ENCODE data around the gene CCNG1. TPM values are rescaled to one million over a fixed set of nuclear protein-coding genes. Genes with fewer than 3 reads are reported as not detected.
"Not testable (repeated sequence)": the region's sequence is repeated elsewhere in the genome, so short reads cannot be mapped to it uniquely, and the experiment has no call there.

The CCNG1 gene
- total RNA-seq, 1 experiment from 2014 or later = 196 TPM

DNA sequence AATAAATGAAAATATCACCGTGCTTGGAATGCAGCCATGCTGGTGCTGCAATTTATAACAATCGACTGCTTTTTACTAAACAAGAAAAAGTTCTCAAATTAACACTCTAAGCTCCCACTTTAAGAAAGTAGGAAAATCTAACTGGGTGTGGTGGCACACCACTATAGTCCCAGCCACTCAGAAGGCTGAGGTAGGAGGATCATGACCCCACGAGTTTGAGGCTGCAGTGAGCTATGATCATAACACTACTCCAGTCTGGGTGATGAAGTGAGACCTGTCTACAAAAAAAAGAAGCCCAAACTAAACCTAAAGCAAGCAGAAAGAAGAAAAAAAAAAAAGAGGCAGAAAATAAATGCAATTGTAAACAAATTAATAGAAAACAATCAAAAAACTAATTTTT, 10.5 kb downstream of the CCNG1 start:
- Mint-ChIP-seq H3K9me3 (ENCODE audit: unreplicated experiment) (no peaks in the 10 kb centered on the region), H3K4me3 (ENCODE audit: unreplicated experiment) (no peak overlapping the region), H3K27ac (ENCODE audit: low read depth, unreplicated experiment) (no peak overlapping the region), H3K36me3 (ENCODE audit: insufficient read depth, unreplicated experiment) (peaks cover 99% of the 10 kb centered on the region), H3K27me3 (ENCODE audit: insufficient read depth, unreplicated experiment) (no peaks in the 10 kb centered on the region), H3K4me1 (ENCODE audit: insufficient read depth, unreplicated experiment) (no peaks in the 10 kb centered on the region)
- intact Hi-C loops (cut with micrococcal nuclease) = no loop called here
- CTCF ChIA-PET = interaction anchor here (0.6 to 1.5 kb wide), 4 partner anchors 13 to 255 kb away, joined by 3 to 4 read pairs (median 4); partner anchors contain the start of gene MAT2B
- DNase-seq (ENCODE audit: unreplicated experiment) = no peak
- TF ChIP-seq, protein P1, sequence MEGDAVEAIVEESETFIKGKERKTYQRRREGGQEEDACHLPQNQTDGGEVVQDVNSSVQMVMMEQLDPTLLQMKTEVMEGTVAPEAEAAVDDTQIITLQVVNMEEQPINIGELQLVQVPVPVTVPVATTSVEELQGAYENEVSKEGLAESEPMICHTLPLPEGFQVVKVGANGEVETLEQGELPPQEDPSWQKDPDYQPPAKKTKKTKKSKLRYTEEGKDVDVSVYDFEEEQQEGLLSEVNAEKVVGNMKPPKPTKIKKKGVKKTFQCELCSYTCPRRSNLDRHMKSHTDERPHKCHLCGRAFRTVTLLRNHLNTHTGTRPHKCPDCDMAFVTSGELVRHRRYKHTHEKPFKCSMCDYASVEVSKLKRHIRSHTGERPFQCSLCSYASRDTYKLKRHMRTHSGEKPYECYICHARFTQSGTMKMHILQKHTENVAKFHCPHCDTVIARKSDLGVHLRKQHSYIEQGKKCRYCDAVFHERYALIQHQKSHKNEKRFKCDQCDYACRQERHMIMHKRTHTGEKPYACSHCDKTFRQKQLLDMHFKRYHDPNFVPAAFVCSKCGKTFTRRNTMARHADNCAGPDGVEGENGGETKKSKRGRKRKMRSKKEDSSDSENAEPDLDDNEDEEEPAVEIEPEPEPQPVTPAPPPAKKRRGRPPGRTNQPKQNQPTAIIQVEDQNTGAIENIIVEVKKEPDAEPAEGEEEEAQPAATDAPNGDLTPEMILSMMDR (IDR thresholded peaks at IDR 0.05; ENCODE audit: unreplicated experiment) = no peak
- BruUV-seq (replicated peaks) = no TSS peak
- POLR2A ChIA-PET = interaction anchor here (1.2 to 5.4 kb wide), 5 partner anchors 9 to 60 kb away, joined by 5 to 80 read pairs (median 13); partner anchors contain the start of genes CCNG1, HMMR and NUDCD2

DNA sequence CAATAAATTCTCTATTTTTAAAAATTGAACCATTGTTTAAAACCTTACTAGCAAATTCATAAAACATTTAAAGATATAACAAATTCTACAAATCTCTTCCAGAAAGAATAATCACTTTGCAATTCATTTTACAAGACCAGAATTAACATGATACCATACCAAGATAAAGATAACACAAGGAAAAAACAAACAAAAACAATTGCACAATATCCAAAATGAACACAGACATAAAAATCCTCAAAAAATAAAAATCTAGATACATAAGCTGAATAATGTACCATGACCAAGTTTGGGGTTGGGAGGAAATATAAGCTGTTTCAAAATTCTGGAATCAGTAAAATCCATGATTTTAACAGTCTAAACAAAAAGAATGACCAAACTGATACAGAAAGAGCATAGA, 11.1 kb downstream of the CCNG1 start:
- Mint-ChIP-seq H3K9me3 (ENCODE audit: unreplicated experiment) (no peaks in the 10 kb centered on the region), H3K4me3 (ENCODE audit: unreplicated experiment) (no peak overlapping the region), H3K27me3 (ENCODE audit: insufficient read depth, unreplicated experiment) (no peaks in the 10 kb centered on the region), H3K4me1 (ENCODE audit: insufficient read depth, unreplicated experiment) (no peaks in the 10 kb centered on the region), H3K36me3 (ENCODE audit: insufficient read depth, unreplicated experiment) (peaks cover 99% of the 10 kb centered on the region), H3K27ac (ENCODE audit: low read depth, unreplicated experiment) (no peak overlapping the region)
- no peak for DNase-seq (ENCODE audit: unreplicated experiment)
- CTCF ChIA-PET = interaction anchor here (1.5 kb wide), 1 partner anchor 13 kb away, joined by 4 read pairs; no protein-coding TSS in a partner anchor
- intact Hi-C loops (cut with micrococcal nuclease) = no loop called here
- TF ChIP-seq, protein P1 (IDR thresholded peaks at IDR 0.05; ENCODE audit: unreplicated experiment) = no peak
- POLR2A ChIA-PET = interaction anchor here (0.8 to 5.4 kb wide), 6 partner anchors 10 to 60 kb away, joined by 3 to 80 read pairs (median 9); partner anchors contain the start of genes CCNG1, HMMR and NUDCD2
- no TSS peak for BruUV-seq (replicated peaks)

DNA sequence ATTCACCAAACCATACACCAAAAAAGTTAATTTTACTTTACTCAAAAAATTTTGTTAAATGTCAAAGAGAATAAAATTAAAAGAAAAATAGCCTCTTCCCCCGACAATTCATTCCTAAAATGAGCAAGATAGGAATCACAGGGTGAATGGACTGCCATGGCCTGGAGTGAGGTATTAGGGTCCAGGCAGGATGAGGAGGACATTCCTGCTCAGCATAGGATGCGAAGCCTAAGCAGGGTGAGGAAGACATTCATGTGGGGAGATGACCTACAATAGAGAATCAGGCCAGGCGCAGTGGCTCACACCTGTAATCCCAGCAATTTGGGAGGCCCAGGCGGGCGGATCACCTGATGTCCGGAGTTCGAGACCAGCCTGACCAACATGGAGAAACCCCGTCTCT, 14.1 kb downstream of the CCNG1 start:
- CTCF ChIA-PET = no interaction called here
- BruUV-seq (replicated peaks) = no TSS peak
- H3K27ac Mint-ChIP-seq (ENCODE audit: low read depth, unreplicated experiment) = no peak overlapping the region

DNA sequence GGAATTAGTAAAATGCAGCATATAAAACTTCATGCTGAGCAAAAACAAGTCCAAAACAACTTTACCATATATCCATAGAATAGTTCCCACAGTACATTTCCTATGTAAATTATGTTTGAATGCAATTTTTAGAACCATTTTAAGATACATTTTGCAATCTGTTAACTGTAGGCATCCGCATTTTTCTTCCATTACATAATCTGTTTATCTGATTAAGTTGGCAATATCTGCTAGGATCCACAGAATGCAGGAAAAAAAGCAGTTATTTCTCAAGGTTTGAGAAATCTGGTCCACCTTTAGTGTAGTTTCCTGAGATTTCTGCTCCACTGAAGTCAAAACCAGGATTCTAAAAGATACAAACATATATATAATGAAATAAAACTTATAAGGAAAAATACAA, 16.3 kb downstream of the CCNG1 start:
- Mint-ChIP-seq H3K4me1 (ENCODE audit: insufficient read depth, unreplicated experiment) (peaks cover 31% of the 10 kb centered on the region), H3K27me3 (ENCODE audit: insufficient read depth, unreplicated experiment) (no peaks in the 10 kb centered on the region), H3K27ac (ENCODE audit: low read depth, unreplicated experiment) (no peak overlapping the region), H3K36me3 (ENCODE audit: insufficient read depth, unreplicated experiment) (peaks cover 87% of the 10 kb centered on the region), H3K9me3 (ENCODE audit: unreplicated experiment) (no peaks in the 10 kb centered on the region), H3K4me3 (ENCODE audit: unreplicated experiment) (no peak overlapping the region)
- DNase-seq (ENCODE audit: unreplicated experiment) = no peak
- intact Hi-C loops (cut with micrococcal nuclease) = no loop called here
- no TSS peak for BruUV-seq (replicated peaks)
- TF ChIP-seq, protein P1 (IDR thresholded peaks at IDR 0.05; ENCODE audit: unreplicated experiment) = no peak
- ChIA-PET CTCF (interaction anchor here (1.2 kb wide), 1 partner anchor 20 kb away, joined by 4 read pairs; no protein-coding TSS in a partner anchor), POLR2A (interaction anchor here (9.7 to 11.4 kb wide), 2 partner anchors 12 to 56 kb away, joined by 352 to 392 read pairs; partner anchors contain the start of gene CCNG1)

More for the DNA sequence above, 14.1 kb downstream of the CCNG1 start:
- Mint-ChIP-seq H3K4me1 (ENCODE audit: insufficient read depth, unreplicated experiment) (peaks cover 18% of the 10 kb centered on the region), H3K27me3 (ENCODE audit: insufficient read depth, unreplicated experiment) (no peaks in the 10 kb centered on the region), H3K9me3 (ENCODE audit: unreplicated experiment) (no peaks in the 10 kb centered on the region), H3K36me3 (ENCODE audit: insufficient read depth, unreplicated experiment) (peaks cover 98% of the 10 kb centered on the region), H3K4me3 (ENCODE audit: unreplicated experiment) (no peak overlapping the region)
- TF ChIP-seq, protein P1 (IDR thresholded peaks at IDR 0.05; ENCODE audit: unreplicated experiment) = no peak
- no peak for DNase-seq (ENCODE audit: unreplicated experiment)
- intact Hi-C loops (cut with micrococcal nuclease) = no loop called here
- POLR2A ChIA-PET = interaction anchor here (1.2 to 5.4 kb wide), 4 partner anchors 7 to 54 kb away, joined by 3 to 80 read pairs (median 26); partner anchors contain the start of genes CCNG1, HMMR, MAT2B and NUDCD2

DNA sequence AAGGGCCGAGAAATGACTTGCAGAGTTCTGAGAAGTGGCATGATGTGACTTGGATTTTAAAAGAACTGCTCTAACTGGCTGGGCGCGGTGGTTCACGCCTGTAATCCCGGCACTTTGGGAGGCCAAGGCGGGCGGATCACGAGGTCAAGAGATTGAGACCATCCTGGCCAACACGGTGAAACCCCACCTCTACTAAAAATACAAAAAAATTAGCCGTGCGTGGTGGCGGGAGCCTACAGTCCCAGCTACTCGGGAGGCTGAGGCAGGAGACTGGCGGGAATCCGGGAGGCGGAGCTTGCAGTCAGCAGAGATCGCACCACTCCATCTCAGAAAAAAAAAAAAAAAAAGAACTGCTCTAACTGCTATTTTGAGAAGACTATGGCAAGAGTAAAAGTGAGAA, 18.0 kb downstream of the CCNG1 start:
- Mint-ChIP-seq H3K27ac (ENCODE audit: low read depth, unreplicated experiment) (peak overlapping the region; percentile 52), H3K4me1 (ENCODE audit: insufficient read depth, unreplicated experiment) (peaks cover 35% of the 10 kb centered on the region), H3K36me3 (ENCODE audit: insufficient read depth, unreplicated experiment) (peaks cover 86% of the 10 kb centered on the region)
- ChIA-PET CTCF (interaction anchor here (0.6 to 0.9 kb wide), 2 partner anchors 49 to 1246 kb away, joined by 3 to 6 read pairs; no protein-coding TSS in a partner anchor), POLR2A (interaction anchor here (0.7 to 11.4 kb wide), 5 partner anchors 7 to 54 kb away, joined by 3 to 392 read pairs (median 305); partner anchors contain the start of genes CCNG1 and MAT2B)
- BruUV-seq (replicated peaks); H3K4me3 Mint-ChIP-seq (ENCODE audit: unreplicated experiment); H3K27me3 Mint-ChIP-seq (ENCODE audit: insufficient read depth, unreplicated experiment); DNase-seq (ENCODE audit: unreplicated experiment); intact Hi-C loops (cut with micrococcal nuclease); H3K9me3 Mint-ChIP-seq (ENCODE audit: unreplicated experiment): not testable (repeated sequence)

Measured in MCF 10A (cell line).